ENCODE measurements around the gene CORO1A.
A peak's percentile ranks its signal among the peaks of the same experiment; 100 is the strongest.
"Not testable (repeated sequence)": the region's sequence is repeated elsewhere in the genome, so short reads cannot be mapped to it uniquely, and the experiment has no call there.

The CORO1A gene

GRCh38 chr16:30197001-30197400, 13.6 kb downstream of the CORO1A start:
- H3K79me2 ChIP-seq (ENCODE audit: insufficient read depth, low read length); H3F3A ChIP-seq (ENCODE audit: insufficient read depth, low read length); H3K36me3 ChIP-seq (ENCODE audit: insufficient read depth, low read length); H4K20me1 ChIP-seq (ENCODE audit: insufficient read depth, low read length); H3K27ac ChIP-seq (ENCODE audit: low read depth, low read length, poor library complexity, severe bottlenecking); H2AFZ ChIP-seq (ENCODE audit: low read length); H3K9ac ChIP-seq (ENCODE audit: low read length); H3K27me3 ChIP-seq (ENCODE audit: insufficient read depth, low read length); H3K9me3 ChIP-seq (ENCODE audit: low read length); H3K4me1 ChIP-seq (ENCODE audit: insufficient read depth, low read length, severe bottlenecking); H3K4me2 ChIP-seq (ENCODE audit: low read length); H3K9me2 ChIP-seq (ENCODE audit: low read depth, low read length); H3K4me3 ChIP-seq (ENCODE audit: low read depth, low read length, poor library complexity, severe bottlenecking): not testable (repeated sequence)

GRCh38 chr16:30199049-30199448, 15.6 kb downstream of the CORO1A start, which contains the start of gene SULT1A3:
Gene SULT1A3, plus strand, starts transcription at chr16:30199255. Its CDS starts 1,474 bp downstream, at chr16:30200729.
- H3K27me3 ChIP-seq (ENCODE audit: insufficient read depth, low read length); H3K4me1 ChIP-seq (ENCODE audit: insufficient read depth, low read length, severe bottlenecking); H3K9ac ChIP-seq (ENCODE audit: low read length): not testable (repeated sequence)

GRCh38 chr16:30199608-30200343, 16.4 kb downstream of the CORO1A start:
- not testable (repeated sequence) for H3K9me3 ChIP-seq (ENCODE audit: low read length); H4K20me1 ChIP-seq (ENCODE audit: insufficient read depth, low read length); H3K9ac ChIP-seq (ENCODE audit: low read length); H3K4me3 ChIP-seq (ENCODE audit: low read depth, low read length, poor library complexity, severe bottlenecking); H3K4me1 ChIP-seq (ENCODE audit: insufficient read depth, low read length, severe bottlenecking); H3K36me3 ChIP-seq (ENCODE audit: insufficient read depth, low read length); H3K9me2 ChIP-seq (ENCODE audit: low read depth, low read length); H3F3A ChIP-seq (ENCODE audit: insufficient read depth, low read length); H2AFZ ChIP-seq (ENCODE audit: low read length); H3K27me3 ChIP-seq (ENCODE audit: insufficient read depth, low read length); H3K4me2 ChIP-seq (ENCODE audit: low read length); H3K79me2 ChIP-seq (ENCODE audit: insufficient read depth, low read length); H3K27ac ChIP-seq (ENCODE audit: low read depth, low read length, poor library complexity, severe bottlenecking)

More at GRCh38 chr16:30199049-30199448, 15.6 kb downstream of the CORO1A start, which contains the start of gene SULT1A3:
- not testable (repeated sequence) for H3K36me3 ChIP-seq (ENCODE audit: insufficient read depth, low read length); H2AFZ ChIP-seq (ENCODE audit: low read length); H3K79me2 ChIP-seq (ENCODE audit: insufficient read depth, low read length); H3K27ac ChIP-seq (ENCODE audit: low read depth, low read length, poor library complexity, severe bottlenecking); H4K20me1 ChIP-seq (ENCODE audit: insufficient read depth, low read length); H3K9me3 ChIP-seq (ENCODE audit: low read length); H3K4me3 ChIP-seq (ENCODE audit: low read depth, low read length, poor library complexity, severe bottlenecking); H3F3A ChIP-seq (ENCODE audit: insufficient read depth, low read length); H3K9me2 ChIP-seq (ENCODE audit: low read depth, low read length); H3K4me2 ChIP-seq (ENCODE audit: low read length)

DNA sequence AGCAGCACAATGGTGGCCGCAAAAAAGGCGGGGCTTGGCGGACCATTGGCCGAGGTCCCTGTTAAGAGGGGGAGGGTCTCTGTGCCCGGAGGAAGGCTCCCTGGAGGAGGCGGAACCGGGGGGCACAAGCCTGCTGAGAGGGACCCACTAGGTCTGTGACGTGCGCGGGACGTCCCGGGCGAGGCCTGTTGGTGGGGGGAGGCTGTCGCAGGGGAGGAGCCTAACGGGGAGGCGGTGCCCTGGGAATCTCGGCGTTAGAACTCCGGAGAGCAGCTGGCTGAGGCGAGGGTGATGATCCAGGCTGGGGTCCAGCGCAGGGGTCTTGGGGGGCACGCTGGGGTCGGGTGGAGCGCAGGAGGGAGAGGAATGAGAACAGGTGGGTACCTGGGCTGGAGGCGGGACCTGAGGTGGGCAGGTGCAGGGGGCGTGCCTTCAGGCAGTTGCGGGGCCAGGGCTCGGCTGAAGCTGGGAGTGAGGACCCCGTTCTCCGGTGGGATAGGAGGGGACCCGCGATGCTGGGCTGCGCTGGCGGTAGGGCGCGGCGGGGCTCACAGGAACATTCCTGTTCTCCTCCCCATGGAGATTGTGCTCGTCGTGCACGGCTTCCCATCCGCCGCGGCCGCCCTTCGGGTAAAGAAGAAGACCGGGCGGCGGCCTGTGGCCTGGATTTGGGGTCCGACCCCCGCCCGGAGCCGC, 22.3 kb downstream of the CORO1A start:
- peak overlapping the region; percentile 63 for H3K4me2 ChIP-seq (ENCODE audit: low read length)
- not testable (repeated sequence) for H3K9ac ChIP-seq (ENCODE audit: low read length); H3K27ac ChIP-seq (ENCODE audit: low read depth, low read length, poor library complexity, severe bottlenecking); H3K4me1 ChIP-seq (ENCODE audit: insufficient read depth, low read length, severe bottlenecking); H3K27me3 ChIP-seq (ENCODE audit: insufficient read depth, low read length); H3K9me3 ChIP-seq (ENCODE audit: low read length); H3F3A ChIP-seq (ENCODE audit: insufficient read depth, low read length); H3K79me2 ChIP-seq (ENCODE audit: insufficient read depth, low read length); H3K9me2 ChIP-seq (ENCODE audit: low read depth, low read length); H2AFZ ChIP-seq (ENCODE audit: low read length); H3K36me3 ChIP-seq (ENCODE audit: insufficient read depth, low read length); H4K20me1 ChIP-seq (ENCODE audit: insufficient read depth, low read length)
- peak overlapping the region; percentile 53 for H3K4me3 ChIP-seq (ENCODE audit: low read depth, low read length, poor library complexity, severe bottlenecking)

GRCh38 chr16:30206252-30206651, 22.9 kb downstream of the CORO1A start:
- H3K9ac ChIP-seq (ENCODE audit: low read length); H4K20me1 ChIP-seq (ENCODE audit: insufficient read depth, low read length); H3K27me3 ChIP-seq (ENCODE audit: insufficient read depth, low read length); H3K9me2 ChIP-seq (ENCODE audit: low read depth, low read length); H3K36me3 ChIP-seq (ENCODE audit: insufficient read depth, low read length); H3K9me3 ChIP-seq (ENCODE audit: low read length); H3F3A ChIP-seq (ENCODE audit: insufficient read depth, low read length); H2AFZ ChIP-seq (ENCODE audit: low read length); H3K27ac ChIP-seq (ENCODE audit: low read depth, low read length, poor library complexity, severe bottlenecking); H3K4me1 ChIP-seq (ENCODE audit: insufficient read depth, low read length, severe bottlenecking); H3K79me2 ChIP-seq (ENCODE audit: insufficient read depth, low read length): not testable (repeated sequence)
- Histone ChIP-seq H3K4me3 (ENCODE audit: low read depth, low read length, poor library complexity, severe bottlenecking) (peak overlapping the region; percentile 53), H3K4me2 (ENCODE audit: low read length) (peak overlapping the region; percentile 63)

DNA sequence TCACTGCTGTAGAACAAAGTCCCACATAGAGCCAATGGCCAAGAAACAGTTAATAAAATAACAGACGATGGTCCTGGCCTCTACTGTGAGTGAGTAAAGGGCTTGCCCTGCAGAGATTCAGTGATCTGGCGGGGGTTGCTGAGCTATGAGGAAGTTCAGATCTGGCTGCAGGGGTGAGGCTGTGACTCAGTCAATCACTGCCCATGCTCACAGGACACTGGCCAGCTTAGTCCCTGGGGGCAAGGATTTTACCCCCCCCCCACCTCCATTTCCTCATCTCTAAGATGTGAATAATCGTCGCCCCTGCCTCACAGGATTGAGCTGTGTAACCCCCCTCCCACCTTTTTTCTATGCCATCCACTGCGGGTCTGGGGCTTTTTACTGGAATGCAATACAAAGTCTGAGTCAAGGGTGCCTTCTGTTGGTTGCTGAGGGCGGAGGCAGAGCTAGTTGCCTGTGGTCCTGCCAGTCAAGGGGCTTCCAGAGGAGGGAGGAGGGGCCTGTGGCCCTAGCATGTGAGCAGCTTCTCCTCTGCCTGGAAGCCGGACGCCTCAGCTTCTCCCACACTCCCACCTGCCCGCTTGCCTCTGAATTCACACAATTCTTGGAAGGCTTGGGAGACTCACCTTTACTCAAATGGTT, 23.8 kb downstream of the CORO1A start:
- H3K27me3 ChIP-seq (ENCODE audit: insufficient read depth, low read length); H3F3A ChIP-seq (ENCODE audit: insufficient read depth, low read length); H3K27ac ChIP-seq (ENCODE audit: low read depth, low read length, poor library complexity, severe bottlenecking); H3K9ac ChIP-seq (ENCODE audit: low read length); H4K20me1 ChIP-seq (ENCODE audit: insufficient read depth, low read length); H3K36me3 ChIP-seq (ENCODE audit: insufficient read depth, low read length); H3K4me2 ChIP-seq (ENCODE audit: low read length); H2AFZ ChIP-seq (ENCODE audit: low read length); H3K9me2 ChIP-seq (ENCODE audit: low read depth, low read length); H3K9me3 ChIP-seq (ENCODE audit: low read length); H3K79me2 ChIP-seq (ENCODE audit: insufficient read depth, low read length); H3K4me3 ChIP-seq (ENCODE audit: low read depth, low read length, poor library complexity, severe bottlenecking); H3K4me1 ChIP-seq (ENCODE audit: insufficient read depth, low read length, severe bottlenecking): not testable (repeated sequence)

DNA sequence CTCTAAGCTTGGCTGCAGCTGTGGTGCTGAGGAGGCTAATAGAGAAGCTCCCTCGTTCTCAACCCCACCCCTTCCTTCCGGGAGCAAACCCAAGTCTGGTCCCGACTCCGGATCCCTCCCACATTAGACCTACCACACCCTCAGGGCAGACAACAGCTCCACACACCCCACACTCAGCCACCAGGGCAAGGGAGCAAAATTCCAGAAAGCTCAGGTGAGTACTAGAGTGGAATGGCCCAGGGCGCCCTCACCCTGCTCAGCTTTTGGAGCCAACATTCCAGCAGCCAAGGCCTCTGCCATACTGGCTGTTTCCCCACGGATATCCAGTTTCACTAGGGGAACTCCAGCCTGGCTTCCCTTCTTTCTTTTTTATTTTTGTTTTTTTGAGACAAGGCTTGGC, 25.6 kb downstream of the CORO1A start:
- not testable (repeated sequence) for H3K4me2 ChIP-seq (ENCODE audit: low read length); H3K36me3 ChIP-seq (ENCODE audit: insufficient read depth, low read length); H2AFZ ChIP-seq (ENCODE audit: low read length); H3K4me1 ChIP-seq (ENCODE audit: insufficient read depth, low read length, severe bottlenecking); H3K79me2 ChIP-seq (ENCODE audit: insufficient read depth, low read length); H3F3A ChIP-seq (ENCODE audit: insufficient read depth, low read length); H3K9ac ChIP-seq (ENCODE audit: low read length); H3K9me2 ChIP-seq (ENCODE audit: low read depth, low read length); H3K4me3 ChIP-seq (ENCODE audit: low read depth, low read length, poor library complexity, severe bottlenecking); H3K9me3 ChIP-seq (ENCODE audit: low read length); H4K20me1 ChIP-seq (ENCODE audit: insufficient read depth, low read length); H3K27me3 ChIP-seq (ENCODE audit: insufficient read depth, low read length); H3K27ac ChIP-seq (ENCODE audit: low read depth, low read length, poor library complexity, severe bottlenecking)
